ENCODE results near the gene MTHFSD.

DNA sequence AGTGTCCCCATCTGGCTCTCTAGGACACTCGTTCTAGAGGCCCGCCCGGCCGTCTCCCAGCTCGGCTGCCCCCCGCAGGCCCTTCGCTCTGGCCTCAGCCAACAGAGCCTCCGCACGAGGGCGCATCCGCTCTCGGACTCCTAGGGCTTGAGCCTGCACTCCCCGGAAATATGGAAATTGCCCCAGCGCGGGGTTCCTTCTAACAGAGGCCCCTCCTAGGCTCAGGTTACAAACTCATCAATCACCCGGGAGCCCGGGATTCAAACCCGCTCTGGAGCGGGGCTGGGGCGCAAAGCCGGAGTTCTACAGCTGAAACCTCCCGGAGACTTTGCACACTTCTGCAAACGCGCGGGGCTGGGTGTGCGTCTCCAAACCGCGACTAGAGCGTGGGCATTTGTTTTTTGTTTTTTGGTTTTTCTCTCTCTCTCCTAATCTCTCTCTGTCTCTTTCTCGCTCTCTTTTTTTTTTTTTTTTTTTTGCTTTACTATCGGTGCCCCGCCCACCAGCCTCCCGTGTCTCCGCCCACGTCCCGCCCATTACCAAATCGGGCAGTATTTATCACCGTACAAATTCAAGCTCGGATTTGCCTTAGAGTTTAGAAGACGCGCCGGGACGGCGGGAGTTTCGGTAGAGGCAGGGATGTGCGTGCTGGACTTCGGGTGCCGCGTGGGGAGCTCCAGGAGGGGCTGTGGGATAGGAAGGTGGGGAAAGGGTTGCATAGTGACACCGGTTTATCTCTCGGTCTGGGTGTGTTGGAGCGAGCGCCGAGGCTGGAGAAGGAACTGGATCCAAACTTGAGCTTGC lies 20.9 kb upstream of the MTHFSD start:
- TF ChIP-seq CTCF (IDR thresholded peaks at IDR 0.05) (peak in 1 of 3 donors; percentile 26), EP300 (IDR thresholded peaks at IDR 0.05) (no peak), POLR2A (IDR thresholded peaks at IDR 0.05) (no peak)

Measured in ovary (tissue), 3 donors.